Measurements from ENCODE around the gene SLX4. TPM values are rescaled to one million over a fixed set of nuclear protein-coding genes. Genes with fewer than 3 reads are reported as not detected.
A peak's percentile ranks its signal among the peaks of the same experiment; 100 is the strongest.
"Not testable (repeated sequence)": the region's sequence is repeated elsewhere in the genome, so short reads cannot be mapped to it uniquely, and the experiment has no call there.

Gene SLX4
- total and polyA plus RNA-seq, 2 experiments from 2014 or later: 1.9 to 2.3 TPM

GRCh38 chr16:3612510-3613466 is 1.4 kb upstream of the SLX4 start:
- no peaks in the 10 kb centered on the region for H3K36me3 ChIP-seq (ENCODE audit: low read depth)
- H4K20me1 ChIP-seq (ENCODE audit: insufficient read depth): no peaks in the 10 kb centered on the region
- H3K9me3 ChIP-seq (ENCODE audit: low read depth): no peaks in the 10 kb centered on the region
- in situ Hi-C loops (cut with MboI): no loop called here
- peaks cover 60% of the 10 kb centered on the region for H3K79me2 ChIP-seq (ENCODE audit: insufficient read depth)
- peak overlapping the region; percentile 82 for H3K9ac ChIP-seq
- H3F3A ChIP-seq (ENCODE audit: insufficient read depth): no peaks in the 10 kb centered on the region
- peak overlapping the region; percentile 95 for H2AFZ ChIP-seq
- 0 out of 2 replicates have a peak, but pooled peaks cover 5% of the 10 kb centered on the region for H3K4me1 ChIP-seq (ENCODE audit: insufficient read depth)
- no peaks in the 10 kb centered on the region for H3K9me2 ChIP-seq (ENCODE audit: insufficient read depth)
- no peaks in the 10 kb centered on the region for H3K27me3 ChIP-seq (replicated peaks; ENCODE audit: insufficient read depth)
- peak overlapping the region; percentile 74 for H3K4me2 ChIP-seq (ENCODE audit: unreplicated experiment)
- peak; percentile 26 for DNase-seq
- peak overlapping the region; percentile 93 for H3K4me3 ChIP-seq
- WGBS, 2 experiments (ENCODE audit: low coverage in 1 of 2, low lambda C conversion rate in 2 of 2, missing lambda C conversion rate in 2 of 2): 58 to 65% methylated on average over 24 to 34 of the region's 34 CpGs
- TF ChIP-seq EZH2phosphoT487 (IDR thresholded peaks at IDR 0.05; ENCODE audit: insufficient read depth, low read depth): no peak
- TF ChIP-seq EZH2 (IDR thresholded peaks at IDR 0.05; ENCODE audit: insufficient read depth, poor library complexity, severe bottlenecking): no peak
- H3K27ac ChIP-seq: no peak overlapping the region

- H3K36me3 ChIP-seq (ENCODE audit: low read depth): no peaks in the 10 kb centered on the region
- H3K27ac ChIP-seq: no peak overlapping the region
Measured at GRCh38 chr16:3610698-3611145, 684 bp downstream of the SLX4 start.

GRCh38 chr16:3609895-3610697 is 1.3 kb downstream of the SLX4 start:
- H3K4me3 ChIP-seq: peak overlapping the region; percentile 93
- no peaks in the 10 kb centered on the region for H3K27me3 ChIP-seq (replicated peaks; ENCODE audit: insufficient read depth)
- peak; percentile 15 for DNase-seq
- peak overlapping the region; percentile 88 for H3K4me2 ChIP-seq (ENCODE audit: unreplicated experiment)
- no peaks in the 10 kb centered on the region for H3K36me3 ChIP-seq (ENCODE audit: low read depth)
- H4K20me1 ChIP-seq (ENCODE audit: insufficient read depth): no peaks in the 10 kb centered on the region
- no peaks in the 10 kb centered on the region for H3K9me3 ChIP-seq (ENCODE audit: low read depth)
- in situ Hi-C loops (cut with MboI): no loop called here
- TF ChIP-seq EZH2 (IDR thresholded peaks at IDR 0.05; ENCODE audit: insufficient read depth, poor library complexity, severe bottlenecking) (no peak), EZH2phosphoT487 (IDR thresholded peaks at IDR 0.05; ENCODE audit: insufficient read depth, low read depth) (no peak)
- H3K9ac ChIP-seq: peak overlapping the region; percentile 81
- 0 out of 2 replicates have a peak, but pooled peaks cover 5% of the 10 kb centered on the region for H3K4me1 ChIP-seq (ENCODE audit: insufficient read depth)
- no peaks in the 10 kb centered on the region for H3F3A ChIP-seq (ENCODE audit: insufficient read depth)
- no peak overlapping the region for H3K27ac ChIP-seq
- H3K79me2 ChIP-seq (ENCODE audit: insufficient read depth): peaks cover 34% of the 10 kb centered on the region
- 69 to 70% methylated on average over 14 of the region's 14 CpGs for WGBS, 2 experiments (ENCODE audit: low coverage in 1 of 2, low lambda C conversion rate in 2 of 2, missing lambda C conversion rate in 2 of 2)
- H3K9me2 ChIP-seq (ENCODE audit: insufficient read depth): no peaks in the 10 kb centered on the region
- peak overlapping the region; percentile 98 for H2AFZ ChIP-seq

More at GRCh38 chr16:3610698-3611145, 684 bp downstream of the SLX4 start:
- in situ Hi-C loops (cut with MboI): no loop called here
- Histone ChIP-seq H3K9me2 (ENCODE audit: insufficient read depth) (no peaks in the 10 kb centered on the region), H2AFZ (peak overlapping the region; percentile 98), H3K4me2 (ENCODE audit: unreplicated experiment) (peak overlapping the region; percentile 88), H4K20me1 (ENCODE audit: insufficient read depth) (no peaks in the 10 kb centered on the region), H3K4me1 (ENCODE audit: insufficient read depth) (0 out of 2 replicates have a peak, but pooled peaks cover 5% of the 10 kb centered on the region), H3F3A (ENCODE audit: insufficient read depth) (no peaks in the 10 kb centered on the region), H3K4me3 (peak overlapping the region; percentile 93), H3K79me2 (ENCODE audit: insufficient read depth) (peaks cover 40% of the 10 kb centered on the region), H3K9ac (peak overlapping the region; percentile 81), H3K27me3 (replicated peaks; ENCODE audit: insufficient read depth) (no peaks in the 10 kb centered on the region), H3K9me3 (ENCODE audit: low read depth) (no peaks in the 10 kb centered on the region)
- no peak for TF ChIP-seq EZH2phosphoT487 (IDR thresholded peaks at IDR 0.05; ENCODE audit: insufficient read depth, low read depth)
- TF ChIP-seq EZH2 (IDR thresholded peaks at IDR 0.05; ENCODE audit: insufficient read depth, poor library complexity, severe bottlenecking): no peak
- peak; percentile 48 for DNase-seq
- 4 to 8% methylated on average over 10 of the region's 10 CpGs for WGBS, 2 experiments (ENCODE audit: low coverage in 1 of 2, low lambda C conversion rate in 2 of 2, missing lambda C conversion rate in 2 of 2)

- H3K27ac ChIP-seq; H3K4me3 ChIP-seq; H3K4me2 ChIP-seq (ENCODE audit: unreplicated experiment); H2AFZ ChIP-seq; H3K9me2 ChIP-seq (ENCODE audit: insufficient read depth); DNase-seq; H4K20me1 ChIP-seq (ENCODE audit: insufficient read depth); H3K27me3 ChIP-seq (replicated peaks; ENCODE audit: insufficient read depth); H3K4me1 ChIP-seq (ENCODE audit: insufficient read depth); H3K9ac ChIP-seq; H3K9me3 ChIP-seq (ENCODE audit: low read depth); H3K36me3 ChIP-seq (ENCODE audit: low read depth); in situ Hi-C loops (cut with MboI); H3F3A ChIP-seq (ENCODE audit: insufficient read depth): not testable (repeated sequence)
- H3K79me2 ChIP-seq (ENCODE audit: insufficient read depth): peaks cover 23% of the 10 kb centered on the region
- WGBS, 2 experiments (ENCODE audit: low coverage in 1 of 2, low lambda C conversion rate in 2 of 2, missing lambda C conversion rate in 2 of 2): 91% methylated on average over 13 of the region's 13 CpGs
Measured at GRCh38 chr16:3608976-3609375, 2.4 kb downstream of the SLX4 start.

Measured in GM23248 (cell line).